Renal pelvis (tissue), 4 donors: ENCODE results near the gene HOXB5. TPM values are rescaled to one million over a fixed set of nuclear protein-coding genes. Genes with fewer than 3 reads are reported as not detected.

ENCODE experiments used
- DNase-seq: peaks from one replicate; pipeline ENCODE4 v3.0.0-alpha.2; 2013
- polyA plus RNA-seq, 3 donors: library from polyadenylated mRNA; unstranded; fragments of 120-200 nt; gene quantifications; one replicate each; pipeline ENCODE4 v1.2.1, GENCODE V29; 2013; ENCODE audit not compliant: insufficient read length in 3 of 3

Gene HOXB5
- polyA plus RNA-seq, 3 donors, result 36.1 to 48.2 (median 47.4) TPM

DNA sequence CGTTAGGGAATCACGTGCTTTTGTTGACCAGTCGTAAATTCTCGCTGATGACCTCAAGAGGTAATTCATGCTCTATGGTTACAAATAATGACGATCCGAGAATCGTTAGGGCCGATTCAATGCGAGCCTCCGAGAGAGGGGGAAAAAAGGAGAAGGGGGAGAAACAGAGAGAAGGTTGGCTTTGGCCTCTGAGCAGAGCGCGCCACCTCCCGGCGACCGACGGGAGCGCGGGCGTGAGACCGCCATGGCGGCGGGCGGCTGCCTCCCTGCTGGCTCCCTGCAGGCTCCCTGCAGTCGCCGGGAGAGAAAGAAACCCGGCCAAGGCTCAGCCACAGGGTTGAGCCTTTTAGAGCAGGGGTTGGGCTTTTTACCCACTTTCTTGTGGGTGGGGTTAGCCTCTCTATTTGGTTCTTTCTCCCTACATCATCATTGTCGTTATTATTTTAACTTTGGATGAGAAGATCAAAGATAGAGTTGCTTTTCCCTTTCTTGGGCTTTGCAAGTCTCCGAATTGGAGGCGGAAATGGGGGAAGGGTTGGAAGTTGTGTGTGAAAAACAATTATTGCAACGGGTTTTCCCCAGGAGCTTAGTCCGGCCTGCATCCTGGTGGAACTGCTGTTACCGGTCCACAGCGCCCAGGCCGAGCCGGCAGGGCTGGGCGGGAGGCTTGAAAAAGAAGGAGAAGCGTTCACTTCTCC lies 410 bp upstream of the HOXB5 start:
- DNase-seq, result peak; percentile 93

DNA sequence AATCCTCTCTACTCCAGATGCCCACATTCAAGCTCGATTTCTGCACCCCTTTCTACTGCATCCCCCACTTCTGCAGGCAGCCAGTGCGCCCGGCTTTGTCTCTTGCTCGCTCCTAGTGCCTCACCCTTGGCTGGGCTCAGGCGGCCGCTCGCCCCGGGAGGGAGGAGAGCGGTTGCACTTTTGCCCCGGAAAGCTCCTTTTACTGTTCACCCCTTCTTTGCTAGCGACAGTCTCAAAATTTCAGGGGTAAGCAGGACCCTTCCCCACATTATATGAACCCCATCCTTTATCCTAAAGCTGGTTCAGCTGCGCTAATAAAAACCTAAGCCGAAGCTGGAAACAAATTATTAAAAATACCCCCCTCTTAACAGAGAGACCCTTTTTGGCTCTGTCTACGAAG lies 1.0 kb downstream of the HOXB5 start:
- DNase-seq, result no peak

DNA sequence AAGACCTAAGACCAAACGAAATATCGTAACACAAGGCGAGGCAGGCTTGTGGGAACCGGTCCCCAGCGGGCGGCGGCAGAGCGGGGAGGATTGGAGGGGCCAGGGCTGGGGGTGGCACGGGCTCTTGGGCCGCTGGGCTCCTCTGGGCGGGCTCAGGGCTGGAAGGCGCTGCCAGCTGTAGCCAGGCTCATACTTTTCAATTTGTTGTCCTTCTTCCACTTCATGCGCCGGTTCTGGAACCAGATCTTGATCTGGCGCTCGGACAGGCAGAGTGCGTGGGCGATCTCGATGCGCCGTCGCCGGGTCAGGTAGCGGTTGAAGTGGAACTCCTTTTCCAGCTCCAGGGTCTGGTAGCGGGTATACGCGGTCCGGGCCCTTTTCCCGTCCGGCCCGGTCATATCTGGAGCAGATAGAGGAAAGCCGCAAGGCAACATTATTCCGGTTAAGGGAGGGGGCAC lies 1.5 kb downstream of the HOXB5 start:
- DNase-seq, result no peak

DNA sequence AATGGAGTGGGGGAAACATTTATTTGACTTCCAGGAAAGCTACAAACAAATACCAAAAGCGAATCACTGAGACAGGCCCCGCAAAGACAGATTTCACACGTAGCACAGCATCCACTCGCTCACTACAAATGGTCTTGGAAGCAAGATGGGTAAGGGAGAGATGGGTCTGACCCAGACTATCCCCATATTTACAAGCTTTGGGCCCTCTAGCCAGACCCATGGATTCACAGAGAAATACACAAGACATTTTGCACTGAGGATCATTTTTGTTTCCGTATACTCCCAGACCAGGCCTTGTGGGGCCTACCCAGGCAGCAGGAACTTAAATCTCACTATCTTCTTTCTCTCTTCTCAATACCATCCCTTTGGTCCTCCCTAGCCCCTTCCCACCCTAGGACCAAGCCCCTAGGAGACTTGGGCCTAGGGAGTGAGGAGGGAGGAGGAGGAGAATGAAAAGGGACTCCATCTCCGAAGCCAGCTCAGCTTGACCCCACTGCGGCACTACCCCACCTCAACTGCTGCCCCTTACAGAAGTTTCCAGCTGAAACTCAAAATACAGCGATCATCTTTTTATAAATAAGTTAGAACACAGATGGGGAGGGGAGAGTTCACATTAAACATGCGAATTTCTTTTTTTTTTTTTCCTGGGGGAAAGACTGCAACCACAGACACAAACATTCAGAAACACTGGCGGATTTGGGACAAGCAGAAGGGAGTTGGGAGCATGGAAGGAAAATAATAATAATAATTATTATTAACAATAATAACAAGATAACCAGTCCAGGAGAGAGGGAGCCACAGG lies 2.1 kb downstream of the HOXB5 start:
- no peak for DNase-seq

DNA sequence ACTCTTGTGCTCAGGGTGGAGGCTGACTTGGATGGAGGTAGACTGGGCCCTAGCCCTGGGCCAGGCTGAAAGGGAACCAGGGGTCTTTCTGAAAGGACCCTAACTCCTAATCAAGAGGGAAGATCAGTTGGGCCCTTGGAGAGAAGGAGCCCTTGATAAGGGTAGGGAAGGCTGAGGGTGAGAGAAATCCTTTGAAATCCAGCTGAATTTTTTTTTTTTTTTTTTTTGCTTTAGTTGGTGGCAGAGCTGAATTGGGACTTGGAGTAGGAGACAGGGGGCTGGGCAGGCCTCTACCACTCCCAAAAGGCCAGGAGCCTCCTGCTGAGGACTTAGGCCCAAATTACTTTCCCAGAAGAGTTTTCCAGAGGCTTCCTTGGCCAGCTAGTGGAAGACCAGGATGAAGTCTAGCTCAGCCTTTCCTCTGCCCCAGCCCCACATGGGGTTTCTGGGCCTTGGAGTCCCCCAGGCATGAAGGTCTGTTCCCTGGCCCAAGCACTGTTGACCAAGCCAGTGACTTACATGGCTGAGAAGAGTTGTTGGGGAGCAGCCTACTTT lies 2.9 kb downstream of the HOXB5 start:
- no peak for DNase-seq

DNA sequence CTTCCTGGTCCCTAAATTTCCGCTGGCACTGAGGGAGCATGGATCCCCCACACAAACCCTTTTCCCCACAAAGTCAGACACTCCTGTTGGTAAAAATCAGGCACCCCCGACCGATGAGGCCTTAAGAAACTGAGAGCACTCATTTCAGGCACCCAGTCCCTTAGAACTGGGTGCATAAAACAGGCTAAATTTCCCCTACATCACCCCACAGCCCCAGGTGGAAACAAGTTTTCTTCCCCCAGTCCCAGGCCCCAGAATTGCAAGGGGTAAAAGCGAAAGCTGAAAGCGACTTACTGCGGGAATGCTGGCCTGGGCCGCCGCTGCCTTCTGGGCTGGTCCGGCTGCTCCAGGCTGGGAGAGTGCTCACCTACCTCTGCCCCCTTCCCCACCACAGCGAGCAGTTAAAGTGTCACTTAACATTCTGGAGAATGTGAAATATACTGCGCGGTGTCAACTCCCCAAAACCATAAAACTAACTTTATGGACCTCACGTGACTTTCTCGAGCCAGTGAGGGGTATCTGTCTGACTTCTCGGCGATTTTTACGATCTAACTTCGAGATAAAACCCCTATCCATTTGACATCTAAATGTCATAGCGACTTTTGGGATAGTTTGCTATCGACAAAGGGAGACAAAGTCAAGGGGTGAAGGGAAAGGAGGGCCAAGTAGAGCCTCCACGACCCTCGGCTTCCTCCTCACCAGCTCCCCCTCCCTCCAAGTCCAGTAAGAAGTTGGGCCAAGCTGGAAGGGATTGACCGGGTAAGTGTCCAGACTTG lies 3.6 kb downstream of the HOXB5 start, which contains the start of gene HOXB3:
Gene HOXB3 (minus strand): TSS at position 411 of the 776 bp plus-strand sequence. CDS start 37,767 bp downstream, outside the sequence.
- DNase-seq, result peak; percentile 96

DNA sequence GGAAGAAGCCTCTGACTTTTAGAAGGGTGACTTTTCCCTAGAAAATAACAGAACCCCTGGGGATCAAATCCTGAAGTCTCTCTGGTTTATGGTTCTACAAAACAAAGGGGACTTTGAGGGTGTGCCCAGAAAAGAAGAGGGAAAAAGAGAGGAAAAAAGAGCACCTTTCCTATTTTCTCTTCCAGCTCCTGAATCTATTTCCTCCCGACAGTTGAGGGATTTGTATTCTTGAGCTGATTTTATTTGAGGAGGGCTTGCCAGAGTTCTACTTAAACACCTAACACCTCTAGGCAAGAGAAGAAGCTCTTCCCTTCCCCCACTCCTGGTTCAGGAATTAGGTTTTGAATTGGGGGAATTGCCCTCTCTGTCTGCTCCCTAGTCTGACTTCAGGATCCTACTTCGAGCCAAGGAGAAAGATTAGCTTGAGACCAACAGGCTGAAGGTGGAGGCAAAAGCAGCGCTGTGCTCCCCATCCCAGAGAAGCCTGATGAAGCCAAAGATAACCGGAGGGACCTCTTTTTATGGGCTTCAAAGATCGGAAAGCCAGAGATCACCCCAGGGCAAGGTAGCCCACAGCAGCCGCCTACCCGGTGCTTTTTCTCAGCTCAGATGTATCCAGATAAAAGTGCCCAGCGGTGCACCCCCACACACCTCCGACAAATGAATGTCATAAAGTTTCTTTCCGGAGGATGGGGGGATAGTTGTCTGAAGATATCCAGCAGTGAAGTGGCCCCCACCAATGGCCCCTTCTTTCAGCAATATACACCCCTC lies 4.3 kb downstream of the HOXB5 start:
- DNase-seq, result no peak

DNA sequence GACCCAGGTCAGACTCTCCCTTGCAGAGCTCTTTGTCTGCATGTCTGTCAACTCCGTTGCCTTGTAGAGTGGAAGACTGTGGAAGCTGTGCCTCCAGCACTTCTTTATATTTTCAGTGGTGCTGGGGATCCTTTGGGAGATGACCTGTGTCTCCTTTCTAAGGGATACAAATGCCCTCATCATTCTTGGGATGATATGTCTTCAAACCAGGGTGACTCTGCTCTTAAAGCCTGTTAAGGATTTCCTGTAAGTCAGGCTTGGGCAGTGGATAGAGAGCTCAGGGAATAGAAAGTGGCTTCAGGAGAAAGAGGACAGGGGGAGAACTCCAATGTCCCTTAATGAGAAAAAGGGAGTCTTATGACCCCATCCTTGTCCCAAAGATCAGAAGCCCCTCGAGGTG lies 5.1 kb downstream of the HOXB5 start:
- no peak for DNase-seq

DNA sequence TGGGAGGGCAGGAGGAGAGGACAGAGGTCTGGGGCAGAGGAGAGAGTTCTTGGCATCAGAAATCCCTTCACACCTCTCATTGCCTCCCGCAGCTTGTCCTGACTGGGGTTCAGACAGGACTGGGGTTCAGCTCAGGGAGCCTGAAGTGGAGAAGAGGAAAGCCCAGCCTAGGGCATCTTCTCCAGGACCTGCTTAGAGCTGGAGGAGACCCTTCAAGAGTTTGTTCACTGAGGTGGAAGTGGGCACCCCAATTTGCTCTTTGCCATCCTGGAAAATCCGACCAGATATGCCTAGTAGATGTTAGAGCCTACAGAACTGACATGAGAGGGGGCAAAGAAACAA lies 5.5 kb downstream of the HOXB5 start:
- no peak for DNase-seq

DNA sequence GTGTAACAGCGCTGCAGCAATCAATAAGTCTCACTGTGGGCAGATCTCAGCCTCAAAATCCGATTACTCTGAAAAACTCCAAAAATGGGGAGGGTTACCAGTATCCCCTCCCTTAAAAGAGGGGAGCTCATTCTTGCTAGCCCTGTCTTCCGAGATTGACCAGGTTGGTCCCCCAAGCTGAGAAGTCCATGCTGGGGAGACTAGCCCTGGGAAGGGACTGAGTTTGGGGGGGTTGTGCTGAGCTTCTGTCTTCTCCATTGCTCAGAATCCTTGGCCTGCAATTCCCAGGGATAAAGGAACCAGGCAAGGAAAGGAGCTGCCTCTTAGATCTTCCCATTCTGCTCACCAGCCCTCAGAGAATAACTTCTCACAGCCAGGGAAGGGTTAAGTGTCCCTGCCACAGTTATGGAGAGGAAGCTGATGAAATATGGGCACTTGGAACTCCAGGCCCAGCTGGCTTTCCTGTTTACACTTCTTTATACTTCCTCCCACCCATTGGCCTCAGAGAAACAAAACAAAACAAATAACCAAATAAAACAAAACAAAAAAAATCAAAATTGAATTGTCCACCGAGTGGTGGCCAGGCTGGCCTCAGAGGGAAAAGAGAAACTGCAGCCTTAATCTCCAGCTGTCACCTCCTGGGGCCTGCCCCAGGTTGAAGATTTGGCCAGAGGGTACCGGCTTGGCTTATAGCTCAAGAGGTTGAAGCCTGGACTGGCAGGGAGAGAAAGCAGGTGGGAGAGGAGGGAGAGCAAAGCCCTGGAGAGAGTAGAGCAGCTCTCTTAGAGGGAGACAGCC lies 6.1 kb downstream of the HOXB5 start:
- peak; percentile 87 for DNase-seq

DNA sequence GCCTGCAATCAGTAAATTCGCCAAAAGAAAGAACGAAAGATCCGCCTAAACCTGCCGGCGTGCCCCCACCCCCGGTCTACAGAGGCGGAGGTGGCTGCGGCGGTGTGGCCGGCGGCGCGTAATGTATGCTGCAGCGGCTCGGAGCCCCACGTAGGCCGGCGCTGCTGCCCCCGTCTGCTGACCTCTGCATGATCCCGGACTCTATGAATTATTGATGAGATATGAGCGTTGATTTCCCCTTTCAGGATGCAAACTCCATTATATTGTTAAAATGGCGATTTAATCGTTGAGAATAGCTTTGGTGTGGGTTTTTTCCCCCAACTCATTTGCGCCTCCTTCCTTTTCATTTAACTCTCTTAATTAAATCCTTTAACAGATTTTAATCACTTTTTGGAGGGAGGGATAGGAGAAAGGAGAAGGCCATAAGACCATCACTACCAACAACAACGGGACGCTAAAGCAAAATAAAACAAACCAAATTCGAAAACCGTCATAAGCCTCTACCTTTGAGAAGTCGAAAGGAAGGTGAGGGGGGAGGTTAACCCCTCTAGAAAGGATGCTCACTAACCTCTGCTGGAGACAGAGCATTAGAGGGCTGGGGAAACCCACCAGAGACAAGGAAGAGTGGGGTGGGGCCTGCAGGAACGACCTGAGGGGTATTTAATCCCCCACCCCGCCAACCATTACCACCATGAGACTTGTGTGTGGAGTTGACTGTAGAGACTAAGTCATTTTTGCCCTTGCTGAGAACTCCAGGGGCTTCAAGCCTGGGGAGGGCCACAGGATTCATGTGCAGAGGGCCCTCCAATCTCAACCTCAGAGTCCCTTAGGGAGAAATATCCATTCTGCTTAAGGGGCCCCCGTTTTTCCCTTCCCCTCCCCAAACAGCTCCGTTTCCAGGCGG lies 7.0 kb downstream of the HOXB5 start:
- DNase-seq, result no peak

DNA sequence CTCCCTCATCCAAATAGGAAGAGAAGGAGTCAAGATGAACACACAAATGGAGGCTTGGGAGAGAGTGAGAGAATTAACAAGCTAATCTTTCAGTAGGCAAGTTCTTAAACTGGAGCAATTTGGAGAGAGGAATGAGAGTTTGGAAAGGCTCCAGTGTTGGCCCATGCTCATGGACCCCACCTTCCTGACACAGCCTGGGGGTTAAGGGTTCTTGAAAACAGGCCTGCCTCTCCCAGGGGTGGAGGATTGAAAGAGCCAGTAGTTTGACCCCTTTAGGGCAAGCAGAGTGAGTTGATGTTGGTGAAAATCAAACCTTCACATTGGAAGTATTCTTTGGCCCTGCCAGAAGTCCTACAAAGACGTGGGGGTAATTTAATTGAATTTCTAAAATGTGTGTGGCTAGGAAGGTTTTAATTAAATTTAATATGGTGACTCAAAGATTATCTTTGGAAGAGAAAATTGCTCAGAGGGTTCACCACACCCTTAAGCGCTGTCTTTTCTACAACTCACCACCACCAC lies 9.3 kb downstream of the HOXB5 start:
- no peak for DNase-seq

DNA sequence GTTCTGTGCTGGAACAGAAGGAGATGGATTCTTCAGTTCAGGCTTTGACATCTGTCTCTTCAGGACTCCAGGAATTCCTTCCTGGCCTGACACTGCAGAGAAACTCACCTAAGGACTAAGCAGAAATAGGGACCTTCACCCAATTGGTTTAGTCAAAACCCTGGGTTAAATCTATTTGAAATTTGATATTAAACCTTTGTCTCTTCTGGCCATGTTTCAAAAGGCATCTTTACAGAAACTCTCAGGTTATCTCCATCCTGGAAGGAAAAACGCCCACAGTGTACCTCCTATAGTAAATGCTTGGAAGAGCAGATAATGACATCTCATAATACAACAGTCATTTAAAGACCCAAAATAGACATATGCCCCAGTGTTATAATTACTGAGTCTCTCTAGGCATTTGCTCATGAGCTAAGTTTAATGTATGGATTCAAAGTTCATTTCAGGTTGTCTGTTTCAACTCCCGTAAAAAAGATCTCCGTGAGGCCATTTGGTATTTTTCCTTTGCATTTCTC lies 9.8 kb downstream of the HOXB5 start:
- DNase-seq, result no peak

DNA sequence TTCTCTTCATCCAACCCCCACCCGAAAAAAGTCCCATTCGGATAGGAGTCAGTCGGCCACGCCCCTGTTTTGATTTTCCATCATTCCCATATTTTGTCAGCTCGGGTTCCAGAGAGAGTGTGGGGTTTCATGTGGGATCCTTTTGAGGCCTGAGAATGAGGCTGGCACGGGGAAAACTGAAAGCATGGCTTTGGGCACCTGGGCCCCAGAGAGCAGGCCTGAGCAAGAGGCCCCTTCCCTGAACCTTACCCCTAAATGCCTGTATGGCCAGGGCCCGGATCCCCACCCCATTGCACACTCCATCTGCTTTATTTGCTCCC lies 10.9 kb downstream of the HOXB5 start:
- DNase-seq, result no peak

DNA sequence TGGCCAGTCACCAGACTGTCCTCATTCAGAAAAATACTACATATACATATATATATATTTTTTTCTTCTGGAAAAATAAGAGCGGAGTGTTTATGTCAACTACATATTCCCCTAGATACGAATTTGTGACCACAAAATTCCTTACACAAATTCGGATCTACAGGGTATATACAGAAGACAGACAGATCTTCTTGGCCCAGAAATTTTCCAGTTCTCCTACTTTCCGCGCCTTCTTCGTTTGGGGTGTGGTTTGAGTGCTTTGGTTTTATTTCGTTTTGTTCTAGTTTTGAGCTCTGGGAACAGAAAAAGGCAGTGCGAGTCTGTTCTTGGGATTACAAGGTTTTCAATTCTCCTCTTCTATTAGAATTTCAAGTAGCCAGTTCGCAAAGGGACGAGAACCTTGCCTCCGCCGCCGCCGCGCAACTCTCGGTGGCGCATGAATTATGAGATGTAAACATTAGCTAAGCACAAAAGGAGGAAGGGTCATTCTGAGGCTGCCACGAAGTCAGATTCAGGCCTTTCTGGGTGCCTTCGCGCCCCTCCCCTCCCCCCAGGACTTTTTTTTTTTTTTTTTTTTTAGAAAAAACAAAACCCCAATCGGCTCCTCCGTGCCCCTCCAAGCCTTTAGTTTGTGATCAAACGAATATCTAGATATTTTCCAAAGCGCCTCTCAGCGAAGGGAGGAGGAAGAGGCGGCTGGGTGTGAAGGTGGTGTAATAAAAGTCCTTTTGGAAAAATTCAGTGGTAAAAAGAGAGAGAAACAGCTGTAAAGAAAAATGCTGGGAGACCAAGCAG lies 13.6 kb downstream of the HOXB5 start:
- no peak for DNase-seq

DNA sequence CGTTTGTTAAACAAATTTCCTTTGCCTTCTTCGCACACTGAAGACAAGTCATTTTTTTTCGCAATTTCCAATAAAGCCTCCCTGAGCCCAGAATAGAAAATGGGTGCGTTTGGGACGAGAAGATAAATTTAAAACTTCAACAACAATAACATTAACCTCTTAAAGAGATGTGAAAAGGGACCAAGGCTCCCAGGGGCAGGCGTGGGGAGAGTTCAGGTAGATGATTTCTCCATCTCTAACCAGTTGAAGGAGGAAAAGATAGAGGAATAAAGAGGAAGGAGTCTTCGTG lies 14.2 kb downstream of the HOXB5 start:
- DNase-seq, result no peak

DNA sequence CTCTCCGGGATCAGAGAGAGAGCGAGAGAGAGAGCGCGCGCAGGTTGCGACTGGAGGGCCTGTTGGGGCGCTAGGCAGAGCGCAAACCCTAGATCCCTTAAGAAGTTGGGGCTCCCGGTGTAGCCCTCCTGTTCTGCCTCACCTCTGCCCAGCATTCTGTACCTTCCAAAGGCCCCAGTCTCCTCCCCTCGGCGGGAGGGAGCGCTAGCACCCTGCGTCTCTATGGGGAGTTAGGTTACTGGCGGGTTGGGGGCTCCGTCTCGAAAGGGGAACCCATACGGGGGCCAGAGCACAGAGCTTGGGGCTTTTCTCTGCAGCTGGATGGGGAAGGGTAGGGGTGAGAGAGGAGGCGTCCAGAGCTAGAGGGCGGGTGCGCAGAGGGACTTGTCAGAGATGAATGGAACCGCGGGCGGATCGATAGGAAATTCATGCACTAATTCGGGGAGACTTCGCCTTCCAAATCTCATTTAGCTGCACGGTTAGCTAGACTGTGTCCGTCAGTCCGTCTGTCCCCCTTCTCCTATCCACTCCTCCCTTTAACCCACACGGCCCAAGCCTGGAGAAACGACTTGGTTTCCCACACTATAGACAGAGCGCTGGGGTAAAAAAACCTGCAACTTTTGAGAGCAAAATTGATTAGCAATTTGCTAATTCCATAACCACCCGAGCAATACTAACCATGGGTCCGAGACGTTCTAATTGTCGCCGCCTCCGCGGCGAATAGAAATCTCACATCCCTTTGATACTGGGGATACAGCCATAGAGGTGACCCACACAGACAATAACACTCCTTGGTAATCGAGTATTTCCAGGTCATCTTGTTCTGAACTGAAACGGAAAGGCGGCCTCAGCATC lies 14.7 kb downstream of the HOXB5 start:
- no peak for DNase-seq
